Uterus (tissue), 4 donors: ENCODE results near the gene WIPF1. TPM values are rescaled to one million over a fixed set of nuclear protein-coding genes. Genes with fewer than 3 reads are reported as not detected.

Experiments
- DNase-seq, 2 donors: peaks; one replicate each; pipeline ENCODE4 v3.0.0-alpha.2; 2019 to 2020
- H3K27ac ChIP-seq, 2 donors: fragments of 200-600 bp; sonication (generic); 1 replicate in 1 of 2; 2 replicates in 1 of 2; pipeline ENCODE4 v1.5.1; 2016 to 2018
- H3K27me3 ChIP-seq, 2 donors: fragments of 200-600 bp; sonication (generic); one replicate each; pipeline ENCODE4 v1.5.1; 2018 to 2019; ENCODE audit warnings: control low read depth in 1 of 2
- H3K36me3 ChIP-seq, 2 donors: fragments of 200-600 bp; sonication (generic); one replicate each; pipeline ENCODE4 v1.5.1; 2019; ENCODE audit warnings: control low read depth in 1 of 2
- H3K4me1 ChIP-seq, 2 donors: fragments of 200-600 bp; sonication (generic); one replicate each; pipeline ENCODE4 v1.5.1; 2018 to 2019; ENCODE audit warnings: control low read depth in 1 of 2
- H3K4me3 ChIP-seq, 2 donors: fragments of 200-600 bp; sonication (generic); 1 replicate in 1 of 2; 2 replicates in 1 of 2; pipeline ENCODE4 v1.5.1; 2018 to 2019; ENCODE audit warnings: mild to moderate bottlenecking in 1 of 2
- H3K9me3 ChIP-seq, 2 donors: fragments of 200-600 bp; sonication (generic); one replicate each; pipeline ENCODE4 v1.5.1; 2019; ENCODE audit warnings: control low read depth in 1 of 2
- CTCF ChIP-seq, 4 experiments: fragments of 200-600 bp in 2 of 4; fragments of 450-650 bp in 2 of 4; sonication (generic) in 2 of 4; IDR thresholded peaks; one replicate each; pipeline ENCODE4 v1.5.1; 2016 to 2019; ENCODE audit warnings: antibody characterized with exemption in 4 of 4, mild to moderate bottlenecking in 2 of 4, moderate library complexity in 1 of 4
- POLR2A ChIP-seq, 2 donors: fragments of 450-650 bp; IDR thresholded peaks; one replicate each; pipeline ENCODE4 v1.6.1; 2016; ENCODE audit warnings: antibody characterized with exemption in 2 of 2, mild to moderate bottlenecking in 1 of 2, moderate library complexity in 1 of 2
- intact Hi-C: fragments of 100-400 bp; cut with DNase I; formaldehyde crosslinking; loops from one replicate; pipeline ENCODE4 v1.15.1; 2023; ENCODE audit warnings: low total_unique reads
- total RNA-seq, 4 donors: library from RNA; depleted of rRNA in 3 of 4; stranded (reverse); fragments of >200 nt in 3 of 4; gene quantifications; one replicate each; pipeline versions ENCODE4 v1.1.0 to v1.2.4, GENCODE V29; 2014 to 2023
- donor health status: DM: yes; HTN: yes; CAD: no.

WIPF1 gene
- total RNA-seq, 4 donors from 2014 or later, result 12.3 to 61.9 (median 26.3) TPM

- intact Hi-C loops, result no loop called here
- peak in 1 of 2 donors; percentile 52 for DNase-seq
- Histone ChIP-seq H3K4me3 (no peak overlapping the region), H3K27ac (peak overlapping the region; percentile 11 to 27), H3K4me1 (peaks cover 0 to 3% of the 10 kb centered on the region in 2 donors), H3K27me3 (no peaks in the 10 kb centered on the region), H3K36me3 (no peaks in the 10 kb centered on the region), H3K9me3 (no peaks in the 10 kb centered on the region)
- TF ChIP-seq CTCF (IDR thresholded peaks at IDR 0.05), result no peak
These were observed 22.9 kb downstream of the WIPF1 start for GRCh38 chr2:174574657-174575056.

GRCh38 chr2:174573621-174574081, 24.0 kb downstream of the WIPF1 start:
- no peak for TF ChIP-seq CTCF (IDR thresholded peaks at IDR 0.05)
- TF ChIP-seq POLR2A (IDR thresholded peaks at IDR 0.05), result no peak
- Histone ChIP-seq H3K4me3 (no peak overlapping the region), H3K9me3 (no peaks in the 10 kb centered on the region), H3K27me3 (no peaks in the 10 kb centered on the region), H3K36me3 (no peaks in the 10 kb centered on the region), H3K27ac (no peak overlapping the region), H3K4me1 (peaks cover 0 to 3% of the 10 kb centered on the region in 2 donors)
- DNase-seq, result no peak
- intact Hi-C loops, result no loop called here

GRCh38 chr2:174572556-174572955, 25.0 kb downstream of the WIPF1 start:
- intact Hi-C loops, result no loop called here

GRCh38 chr2:174571669-174572323, 25.8 kb downstream of the WIPF1 start:
- no peaks in the 10 kb centered on the region for H3K36me3 ChIP-seq
- TF ChIP-seq CTCF (IDR thresholded peaks at IDR 0.05), result no peak
- no peak for TF ChIP-seq POLR2A (IDR thresholded peaks at IDR 0.05)
- H3K27ac ChIP-seq, result no peak overlapping the region
- DNase-seq, result no peak
- H3K27me3 ChIP-seq, result no peaks in the 10 kb centered on the region
- no peaks in the 10 kb centered on the region for H3K9me3 ChIP-seq
- no peak overlapping the region for H3K4me3 ChIP-seq
- intact Hi-C loops, result no loop called here
- peaks cover 0 to 3% of the 10 kb centered on the region in 2 donors for H3K4me1 ChIP-seq

More at GRCh38 chr2:174572556-174572955, 25.0 kb downstream of the WIPF1 start:
- no peaks in the 10 kb centered on the region for H3K36me3 ChIP-seq
- H3K27me3 ChIP-seq, result no peaks in the 10 kb centered on the region
- no peak overlapping the region for H3K4me3 ChIP-seq
- no peak for TF ChIP-seq POLR2A (IDR thresholded peaks at IDR 0.05)
- no peak for TF ChIP-seq CTCF (IDR thresholded peaks at IDR 0.05)
- peaks cover 0 to 3% of the 10 kb centered on the region in 2 donors for H3K4me1 ChIP-seq
- DNase-seq, result no peak
- H3K27ac ChIP-seq, result no peak overlapping the region
- no peaks in the 10 kb centered on the region for H3K9me3 ChIP-seq

- Histone ChIP-seq H3K27me3 (no peaks in the 10 kb centered on the region), H3K4me1 (peaks cover 0 to 3% of the 10 kb centered on the region in 2 donors), H3K27ac (no peak overlapping the region), H3K36me3 (no peaks in the 10 kb centered on the region), H3K4me3 (no peak overlapping the region), H3K9me3 (no peaks in the 10 kb centered on the region)
- DNase-seq, result no peak
- intact Hi-C loops, result no loop called here
- TF ChIP-seq POLR2A (IDR thresholded peaks at IDR 0.05) (no peak), CTCF (IDR thresholded peaks at IDR 0.05) (no peak)
These were observed 27.2 kb downstream of the WIPF1 start for GRCh38 chr2:174570318-174570958.
